ENCODE data around the gene PPIF. TPM values are rescaled to one million over a fixed set of nuclear protein-coding genes. Genes with fewer than 3 reads are reported as not detected.

The PPIF gene
- total RNA-seq, 2 donors from 2014 or later, result 30.6 to 69.1 TPM

GRCh38 chr10:79324032-79324695, 23.1 kb upstream of the PPIF start:
- Histone ChIP-seq H3K9me3 (no peaks in the 10 kb centered on the region), H3K4me1 (replicated peaks) (no peaks in the 10 kb centered on the region), H3K36me3 (no peaks in the 10 kb centered on the region), H3K4me3 (no peak overlapping the region), H3K27me3 (replicated peaks; ENCODE audit: insufficient read depth) (no peaks in the 10 kb centered on the region), H3K27ac (no peak overlapping the region)
- TF ChIP-seq POLR2A (IDR thresholded peaks at IDR 0.05) (no peak), CTCF (IDR thresholded peaks at IDR 0.05) (no peak), POLR2AphosphoS5 (IDR thresholded peaks at IDR 0.05) (no peak)
- 90% methylated on average over 10 of the region's 10 CpGs for WGBS
- no peak for DNase-seq (ENCODE audit: low spot score)
- intact Hi-C loops (cut with DNase I), result no loop called here

- intact Hi-C loops (cut with DNase I), result no loop called here
- TF ChIP-seq POLR2A (IDR thresholded peaks at IDR 0.05), result no peak
- TF ChIP-seq CTCF (IDR thresholded peaks at IDR 0.05), result no peak
- Histone ChIP-seq H3K9me3 (no peaks in the 10 kb centered on the region), H3K27me3 (replicated peaks; ENCODE audit: insufficient read depth) (no peaks in the 10 kb centered on the region), H3K27ac (no peak overlapping the region), H3K4me1 (replicated peaks) (no peaks in the 10 kb centered on the region), H3K36me3 (no peaks in the 10 kb centered on the region), H3K4me3 (no peak overlapping the region)
- WGBS, result 90% methylated on average over 3 of the region's 3 CpGs
- DNase-seq (ENCODE audit: low spot score), result no peak
Observed at GRCh38 chr10:79326361-79327089, 20.7 kb upstream of the PPIF start.

- TF ChIP-seq POLR2A (IDR thresholded peaks at IDR 0.05) (no peak), POLR2AphosphoS5 (IDR thresholded peaks at IDR 0.05) (no peak), CTCF (IDR thresholded peaks at IDR 0.05) (no peak)
- intact Hi-C loops (cut with DNase I), result no loop called here
- Histone ChIP-seq H3K9me3 (no peaks in the 10 kb centered on the region), H3K27ac (no peak overlapping the region), H3K36me3 (no peaks in the 10 kb centered on the region), H3K4me1 (replicated peaks) (no peaks in the 10 kb centered on the region), H3K4me3 (no peak overlapping the region), H3K27me3 (replicated peaks; ENCODE audit: insufficient read depth) (no peaks in the 10 kb centered on the region)
- 93% methylated on average over 8 of the region's 8 CpGs for WGBS
- no peak for DNase-seq (ENCODE audit: low spot score)
Observed at GRCh38 chr10:79327090-79327457, 20.2 kb upstream of the PPIF start.

GRCh38 chr10:79328147-79328701, 19.0 kb upstream of the PPIF start:
- Histone ChIP-seq H3K36me3 (no peaks in the 10 kb centered on the region), H3K4me1 (replicated peaks) (no peaks in the 10 kb centered on the region), H3K27me3 (replicated peaks; ENCODE audit: insufficient read depth) (no peaks in the 10 kb centered on the region), H3K9me3 (no peaks in the 10 kb centered on the region), H3K4me3 (no peak overlapping the region), H3K27ac (no peak overlapping the region)
- WGBS, result 78% methylated on average over 6 of the region's 6 CpGs
- intact Hi-C loops (cut with DNase I), result no loop called here
- TF ChIP-seq CTCF (IDR thresholded peaks at IDR 0.05) (no peak), POLR2AphosphoS5 (IDR thresholded peaks at IDR 0.05) (no peak), POLR2A (IDR thresholded peaks at IDR 0.05) (no peak)
- DNase-seq (ENCODE audit: low spot score), result no peak
